Stimulated activated CD4-positive, alpha-beta T cell treated with anti-CD3 and anti-CD28 coated beads, Interleukin-1b, Interleukin-23, amount 100 ng/mL, for 48 hours (primary cell): ENCODE results near the gene EPX.

ENCODE experiments used
- DNase-seq: peaks from one replicate; pipeline ENCODE4 v3.0.0-alpha.2; 2020

EPX gene

DNA sequence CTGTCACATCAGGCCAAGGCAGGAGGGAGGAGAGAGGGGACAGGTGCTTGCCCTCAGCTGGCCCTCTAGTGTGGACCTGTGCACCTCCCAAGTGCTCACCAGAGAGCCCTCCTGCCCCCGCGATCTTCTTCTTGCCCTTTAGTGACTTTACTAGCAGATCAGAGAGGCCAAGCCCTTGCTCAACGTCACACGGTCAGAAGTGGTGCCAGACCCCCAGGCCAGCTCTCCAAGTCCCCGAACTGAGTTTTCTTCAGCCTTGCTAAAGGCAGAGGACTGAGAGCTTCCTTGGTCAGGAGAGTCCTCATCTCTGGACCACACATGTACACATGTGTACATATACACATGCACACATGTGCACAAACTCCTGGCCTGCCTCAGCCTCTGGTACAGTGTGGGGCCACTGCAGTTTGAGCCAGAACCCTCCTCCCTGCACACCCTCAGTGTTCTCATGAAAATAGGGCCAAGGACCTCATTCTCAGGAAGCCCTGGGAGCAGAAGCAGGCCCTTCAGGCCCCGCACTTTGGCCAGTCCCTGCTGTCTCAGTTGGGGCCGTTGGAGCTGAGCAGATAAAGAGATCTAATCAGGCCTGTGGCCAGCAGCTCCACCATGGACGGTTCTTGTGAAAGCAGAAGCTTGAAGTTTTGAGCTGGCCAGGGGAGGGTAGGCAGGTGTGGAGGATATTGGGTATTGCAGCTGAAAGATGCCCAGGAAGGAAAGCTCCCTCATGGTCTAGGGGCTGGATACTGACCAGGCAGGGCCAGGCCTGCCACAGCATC lies 7.4 kb upstream of the EPX start:
- DNase-seq: no peak

DNA sequence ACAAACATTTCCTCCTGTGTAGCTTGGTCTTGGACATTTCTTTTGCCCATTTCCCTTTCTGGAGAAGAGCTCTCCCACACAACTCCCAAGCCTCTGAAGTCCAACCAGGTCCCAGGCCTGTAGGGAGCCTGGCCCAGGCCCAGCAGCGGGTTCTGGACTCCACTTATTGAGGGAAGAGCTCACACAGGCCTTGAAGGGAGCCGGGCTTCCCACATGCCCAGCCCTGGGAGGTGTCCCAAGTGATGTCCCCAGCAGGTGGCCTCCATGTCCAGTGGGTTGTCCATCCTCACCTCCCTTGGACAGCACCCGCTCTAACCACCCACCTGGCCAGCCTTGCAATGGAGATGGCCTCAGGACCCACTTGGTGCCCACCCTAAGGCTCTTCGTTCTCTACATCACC lies 5.9 kb upstream of the EPX start:
- no peak for DNase-seq

DNA sequence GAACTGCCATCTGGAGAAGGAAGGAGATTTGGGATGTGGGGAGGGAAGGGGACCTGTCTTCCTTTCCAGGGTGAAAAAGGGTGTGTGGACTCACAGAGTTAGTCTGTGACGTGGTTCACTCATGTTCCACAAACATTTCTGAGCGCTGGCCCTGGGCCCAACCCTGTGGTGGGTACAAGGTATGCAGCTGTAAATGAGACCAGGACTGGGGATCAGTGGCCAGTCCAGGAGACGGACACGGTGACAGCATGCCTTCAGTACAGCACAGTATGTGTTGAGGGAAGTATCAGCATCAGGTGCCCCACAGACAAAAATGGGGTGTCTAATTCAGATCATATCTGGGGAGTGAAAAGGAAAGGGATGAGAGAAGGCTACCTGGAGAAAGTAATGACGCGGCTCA lies 5.5 kb upstream of the EPX start:
- DNase-seq: no peak

DNA sequence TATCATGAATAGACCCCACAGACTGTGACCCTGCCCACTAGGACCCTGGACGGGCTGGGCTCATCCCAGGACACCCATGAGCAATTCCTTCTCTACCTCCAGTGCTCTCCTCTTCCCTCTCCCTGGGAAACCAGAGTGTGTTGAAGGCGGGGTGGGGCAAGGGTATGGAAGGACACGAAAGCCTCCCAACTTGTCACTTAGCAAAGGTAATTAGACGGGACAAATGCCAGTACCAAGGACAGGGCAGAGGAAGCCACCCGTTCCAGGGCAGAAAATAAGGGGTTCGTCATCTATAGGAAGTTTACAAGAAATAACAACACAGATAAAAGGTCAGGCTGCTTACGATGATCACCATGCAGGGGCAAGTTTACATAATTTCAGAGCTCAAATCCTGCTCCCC lies 4.9 kb upstream of the EPX start:
- DNase-seq: no peak

DNA sequence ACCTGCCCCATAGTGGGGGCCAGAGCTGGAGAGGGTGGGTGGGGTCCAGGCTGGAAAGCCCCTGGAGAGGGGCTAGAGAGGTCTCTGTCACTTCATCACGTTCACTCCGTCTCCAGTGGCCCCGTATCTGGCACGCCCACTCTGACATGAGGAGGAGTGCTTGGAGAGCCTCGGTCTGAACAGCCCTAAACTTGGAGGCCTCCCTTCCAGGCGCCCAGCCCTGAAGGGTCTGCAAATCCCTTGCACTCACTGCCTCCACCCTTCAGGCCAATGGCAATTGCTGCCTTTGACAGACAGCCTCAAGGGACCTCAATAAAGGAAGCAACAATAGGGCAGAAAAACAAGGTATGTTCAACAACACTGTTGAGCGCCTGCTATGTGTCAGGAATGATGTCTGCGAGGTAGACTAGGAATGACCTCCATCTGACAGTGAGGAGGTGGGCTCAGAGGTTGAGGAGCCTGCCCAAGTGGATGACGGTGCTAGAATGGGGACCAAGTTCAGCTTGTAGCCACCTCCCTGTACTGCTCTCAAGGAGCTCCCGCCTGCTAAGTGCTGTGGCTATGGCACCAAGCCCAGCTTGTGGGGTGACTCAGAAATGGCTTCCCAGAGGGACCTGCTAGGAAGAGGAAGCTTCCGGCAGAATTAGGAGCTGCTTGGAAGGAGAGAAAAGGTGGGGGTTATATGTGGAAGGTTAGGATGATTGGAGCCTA lies 2.9 kb upstream of the EPX start:
- no peak for DNase-seq

DNA sequence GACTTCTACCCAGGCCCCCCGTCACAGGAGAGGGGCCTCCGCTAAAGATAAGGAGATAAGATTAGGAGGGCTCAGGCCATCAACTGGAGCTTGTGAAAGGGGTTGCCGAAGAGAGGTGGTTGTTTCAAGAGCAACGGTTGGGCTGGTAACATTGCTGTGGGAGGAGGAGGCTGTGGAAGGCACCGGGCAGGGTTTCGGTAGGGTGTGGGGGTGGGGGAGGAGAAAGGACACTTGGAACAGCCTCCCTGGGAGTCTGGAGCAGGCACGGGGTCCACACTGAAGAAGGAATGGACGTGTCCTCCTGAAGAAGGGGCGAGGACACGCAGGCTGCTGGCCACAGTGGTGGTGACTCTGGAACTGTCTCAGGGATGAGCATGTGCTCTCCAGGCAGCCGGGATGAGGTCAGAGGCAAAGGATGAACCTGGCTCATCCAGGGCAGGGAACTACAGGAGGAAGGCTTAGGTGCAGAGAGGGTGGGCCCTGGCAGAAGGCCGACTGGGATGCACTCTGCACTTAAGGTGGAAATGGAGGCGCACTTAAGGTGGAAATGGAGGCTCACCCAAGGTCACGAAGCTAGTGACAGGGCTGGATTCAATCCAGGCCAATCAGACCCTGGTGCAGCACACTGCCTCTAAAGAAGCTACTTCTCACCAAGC lies 1.2 kb upstream of the EPX start:
- no peak for DNase-seq

DNA sequence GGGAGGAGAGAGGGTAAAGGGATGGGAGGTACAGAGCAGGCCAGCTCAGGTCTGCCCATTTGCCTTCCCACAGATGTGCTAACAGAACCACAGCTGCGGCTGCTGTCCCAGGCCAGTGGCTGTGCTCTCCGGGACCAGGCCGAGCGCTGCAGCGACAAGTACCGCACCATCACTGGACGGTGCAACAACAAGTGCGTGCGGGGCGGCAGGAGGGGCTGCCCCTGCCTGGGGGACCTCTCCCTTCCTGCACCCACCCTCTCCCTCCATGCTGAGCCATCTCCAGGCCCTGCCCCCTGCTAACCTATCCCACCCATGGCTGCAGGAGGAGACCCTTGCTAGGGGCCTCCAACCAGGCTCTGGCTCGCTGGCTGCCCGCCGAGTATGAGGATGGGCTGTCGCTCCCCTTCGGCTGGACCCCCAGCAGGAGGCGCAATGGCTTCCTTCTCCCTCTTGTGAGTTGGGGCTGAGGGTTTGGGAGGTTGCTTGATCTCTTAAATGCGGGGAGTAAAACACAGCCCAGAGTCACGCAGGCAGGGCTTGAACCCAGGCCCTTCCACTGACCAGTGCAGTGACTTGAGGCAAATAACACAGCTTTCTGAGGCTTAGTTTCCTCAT lies 1.2 kb downstream of the EPX start:
- DNase-seq: no peak

DNA sequence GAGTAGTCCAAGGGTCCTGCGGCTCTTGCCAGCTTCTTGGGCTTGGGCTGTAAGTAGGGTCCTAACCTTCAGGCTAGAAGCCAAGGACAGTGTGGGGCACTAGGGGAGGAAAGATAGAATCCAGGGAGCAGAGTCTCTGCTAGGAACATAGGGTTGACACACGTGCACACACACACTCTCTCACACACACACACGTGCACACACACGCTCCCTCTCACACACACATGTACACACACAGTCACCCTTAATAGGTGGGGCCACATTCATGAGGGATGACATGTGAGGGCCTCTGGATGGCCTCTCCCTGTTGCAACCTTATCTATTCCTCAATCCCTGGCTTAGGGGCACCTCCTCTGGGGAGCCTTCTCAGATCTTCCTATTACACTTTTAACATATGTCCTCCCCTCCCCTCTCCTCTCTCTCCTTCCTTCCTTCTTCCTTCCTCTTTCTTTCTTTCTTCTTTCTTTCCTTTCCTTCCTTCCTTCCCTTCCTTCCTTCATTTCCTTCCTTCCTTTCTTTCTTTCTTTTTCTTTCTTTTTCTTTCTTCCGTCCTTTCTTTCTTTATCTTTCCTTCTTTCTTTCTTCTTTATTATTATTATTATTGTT lies 3.1 kb downstream of the EPX start:
- DNase-seq: no peak

DNA sequence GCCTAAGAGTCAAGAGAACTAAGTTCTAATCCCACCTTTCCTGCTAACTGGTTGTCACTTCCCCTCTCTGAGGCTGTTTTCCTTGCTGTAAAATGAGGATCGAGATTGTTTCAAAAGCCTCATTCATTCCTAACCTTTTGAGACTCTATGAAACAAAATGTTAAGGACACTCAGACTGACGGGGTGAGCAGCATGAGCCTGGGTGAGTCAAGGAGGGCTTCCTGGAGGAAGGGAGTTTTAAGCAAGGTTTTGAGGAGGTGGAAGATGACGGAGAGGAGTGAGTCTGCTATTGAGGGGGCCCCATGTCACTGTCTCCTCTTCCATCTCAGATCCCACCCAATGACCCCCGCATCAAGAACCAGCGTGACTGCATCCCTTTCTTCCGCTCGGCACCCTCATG lies 4.1 kb downstream of the EPX start:
- no peak for DNase-seq

DNA sequence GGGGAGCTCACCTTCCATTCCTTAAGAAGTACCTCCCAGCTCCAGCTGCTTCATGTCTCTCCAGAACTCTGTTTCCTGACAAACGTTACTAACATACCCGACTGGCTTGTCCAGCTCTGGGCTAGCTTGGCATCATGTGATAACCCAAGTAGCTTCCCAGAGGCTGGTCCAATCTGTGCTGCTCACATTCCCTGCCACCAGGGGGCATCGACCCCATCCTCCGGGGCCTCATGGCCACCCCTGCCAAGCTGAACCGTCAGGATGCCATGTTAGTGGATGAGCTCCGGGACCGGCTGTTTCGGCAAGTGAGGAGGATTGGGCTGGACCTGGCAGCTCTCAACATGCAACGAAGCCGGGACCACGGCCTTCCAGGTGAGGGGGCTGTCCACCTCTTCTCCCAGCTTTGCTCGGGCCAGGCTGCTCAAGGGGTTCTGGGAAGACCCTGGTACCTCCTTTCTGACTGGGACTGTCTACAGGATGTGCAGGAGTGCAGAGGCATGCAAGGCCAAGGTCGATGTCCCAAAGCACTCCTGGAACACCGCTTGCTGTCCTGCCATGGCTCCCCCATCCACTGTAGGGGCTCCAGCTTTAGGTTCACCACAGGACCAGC lies 7.6 kb downstream of the EPX start:
- DNase-seq: peak; percentile 70

DNA sequence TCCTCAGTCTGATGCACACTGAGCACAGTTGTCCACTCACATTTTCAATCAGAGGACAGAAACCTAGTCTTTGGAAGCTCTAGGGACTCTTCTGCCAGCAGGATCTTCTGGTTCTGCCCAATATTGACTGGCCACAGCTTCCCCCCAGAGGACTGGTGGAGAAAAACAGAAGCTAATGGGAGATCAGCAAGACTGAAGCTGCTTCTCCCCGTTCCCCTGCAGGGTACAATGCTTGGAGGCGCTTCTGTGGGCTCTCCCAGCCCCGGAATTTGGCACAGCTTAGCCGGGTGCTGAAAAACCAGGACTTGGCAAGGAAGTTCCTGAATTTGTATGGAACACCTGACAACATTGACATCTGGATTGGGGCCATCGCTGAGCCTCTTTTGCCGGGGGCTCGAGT lies 10.3 kb downstream of the EPX start:
- no peak for DNase-seq

DNA sequence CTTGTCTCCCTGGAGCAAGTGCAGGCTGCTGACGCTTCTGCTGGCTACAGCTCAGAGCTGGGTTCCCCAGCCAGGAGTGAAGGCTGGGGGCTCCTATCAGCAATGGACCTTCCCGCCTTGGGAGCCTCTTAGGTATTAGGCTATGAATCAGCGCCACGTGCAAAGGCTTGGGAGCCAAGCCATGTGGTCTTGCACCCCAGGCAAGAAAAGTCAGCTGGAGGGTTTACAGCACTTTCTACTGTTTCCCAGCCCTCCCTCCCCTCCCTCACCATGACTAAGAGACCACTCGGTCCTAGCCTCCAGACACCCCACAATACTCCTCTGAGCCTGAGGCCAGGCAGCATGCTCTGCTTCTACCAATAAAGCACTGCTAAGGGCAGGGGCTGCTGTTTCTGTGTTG lies 12.3 kb downstream of the EPX start:
- no peak for DNase-seq

DNA sequence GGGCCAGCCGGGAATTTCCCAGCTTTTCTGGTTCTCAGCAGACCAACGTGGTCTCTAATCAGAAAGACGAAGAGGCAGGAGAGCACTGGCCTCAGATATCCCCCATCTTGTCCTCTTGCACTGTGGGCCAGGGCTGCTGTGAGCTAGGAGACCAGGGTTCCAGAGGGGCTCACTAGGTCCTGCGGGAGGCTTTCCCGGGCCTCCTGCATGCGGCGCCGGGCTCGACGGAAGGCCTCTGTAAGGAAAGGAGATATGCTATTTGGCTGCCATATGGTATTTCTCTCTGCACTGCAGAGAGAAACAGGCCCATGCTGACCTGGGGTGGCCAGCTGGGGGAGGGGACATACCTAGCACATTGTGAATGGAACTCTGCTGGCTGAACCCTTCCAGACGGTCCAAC lies 13.4 kb downstream of the EPX start:
- no peak for DNase-seq

DNA sequence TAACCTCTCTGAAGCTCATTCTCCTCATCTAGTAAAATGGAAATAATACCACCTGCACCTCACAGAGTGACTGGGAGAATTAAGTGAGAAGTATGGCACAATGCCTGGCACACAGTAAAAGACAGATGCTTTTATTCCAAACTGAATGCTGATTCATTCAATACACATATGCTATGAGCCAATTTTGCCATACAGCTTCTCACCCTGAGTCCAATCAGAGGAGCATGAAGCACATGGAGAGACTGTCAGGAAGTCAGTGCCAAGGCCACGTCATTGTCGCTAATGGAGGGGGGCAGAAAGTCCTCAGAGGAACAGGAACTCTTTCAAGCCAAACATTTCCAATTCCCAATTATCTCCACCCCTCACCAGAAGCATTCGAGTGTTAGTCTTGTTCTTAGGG lies 14.9 kb downstream of the EPX start:
- DNase-seq: no peak

DNA sequence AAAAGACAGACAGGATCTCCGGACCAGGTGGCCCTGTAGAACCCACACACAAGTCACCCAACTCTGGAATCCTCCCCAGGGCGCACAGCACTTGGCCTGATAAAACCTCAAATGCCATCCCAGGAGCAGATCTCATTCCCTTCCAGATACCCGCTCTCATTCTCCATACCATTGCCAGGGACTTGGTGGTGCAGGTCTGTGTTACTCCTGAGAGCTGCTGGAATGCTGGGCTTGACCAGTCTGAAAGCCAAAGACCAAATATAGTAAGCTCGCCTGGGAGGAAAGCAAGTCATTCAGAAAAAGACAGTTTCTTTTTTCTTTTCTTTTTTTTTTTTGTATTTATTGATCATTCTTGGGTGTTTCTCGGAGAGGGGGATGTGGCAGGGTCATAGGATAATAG lies 15.8 kb downstream of the EPX start:
- no peak for DNase-seq

DNA sequence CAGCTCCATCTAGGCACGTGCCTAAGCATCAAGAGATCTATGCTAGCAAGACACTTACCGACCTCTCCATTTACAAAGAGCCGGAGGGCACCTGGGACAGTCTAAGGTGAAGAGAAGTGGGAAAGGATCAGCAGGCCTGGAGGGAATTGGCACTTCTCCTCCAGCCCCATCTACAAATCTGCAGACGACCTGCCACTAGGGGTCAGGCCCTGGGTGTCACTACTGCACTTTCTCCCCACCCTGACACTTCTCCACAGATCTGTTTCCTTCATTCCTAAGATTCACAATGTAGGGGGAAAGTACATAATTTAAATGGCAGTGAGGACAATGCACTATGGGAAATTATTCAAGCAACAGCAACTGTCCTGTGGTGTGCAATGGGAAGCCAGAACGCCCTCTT lies 18.4 kb downstream of the EPX start:
- no peak for DNase-seq

DNA sequence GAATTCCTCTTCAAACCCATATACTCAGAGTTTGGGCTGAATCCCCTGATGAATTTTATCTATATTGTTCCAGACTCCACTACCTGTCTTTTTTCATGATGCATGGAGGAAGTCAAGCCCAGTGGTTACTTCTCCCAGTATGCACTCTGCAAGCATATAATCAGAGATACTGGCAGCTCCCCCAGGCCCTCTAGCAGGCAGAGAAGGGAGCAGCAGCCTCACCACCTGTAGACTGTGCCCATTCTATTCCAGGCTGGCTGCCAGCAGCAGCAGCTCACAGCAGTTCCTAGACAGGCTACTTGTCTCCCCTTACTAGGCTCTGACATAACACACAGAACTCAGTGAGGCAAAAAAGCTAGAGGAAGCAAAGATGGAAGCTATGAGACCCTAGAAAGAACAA lies 23.2 kb downstream of the EPX start:
- DNase-seq: no peak

DNA sequence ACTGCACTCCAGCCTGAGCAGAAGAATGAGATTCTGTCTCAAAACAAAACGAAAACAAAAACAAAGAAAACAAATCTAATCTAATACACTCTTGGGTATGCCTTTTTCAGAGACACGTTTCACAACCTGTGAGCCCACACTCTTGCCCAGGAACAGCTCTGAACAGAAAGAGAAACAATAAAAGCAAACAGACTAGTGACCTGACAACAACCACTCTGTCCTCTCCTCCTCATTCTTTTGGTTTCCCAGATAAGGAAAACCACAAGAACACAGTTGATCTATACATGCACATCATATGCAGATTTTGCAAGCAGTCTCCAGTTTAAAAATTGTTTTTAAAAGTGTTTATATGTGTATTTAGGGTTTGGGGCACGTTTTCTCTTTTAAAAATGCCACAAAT lies 25.2 kb downstream of the EPX start:
- DNase-seq: no peak

DNA sequence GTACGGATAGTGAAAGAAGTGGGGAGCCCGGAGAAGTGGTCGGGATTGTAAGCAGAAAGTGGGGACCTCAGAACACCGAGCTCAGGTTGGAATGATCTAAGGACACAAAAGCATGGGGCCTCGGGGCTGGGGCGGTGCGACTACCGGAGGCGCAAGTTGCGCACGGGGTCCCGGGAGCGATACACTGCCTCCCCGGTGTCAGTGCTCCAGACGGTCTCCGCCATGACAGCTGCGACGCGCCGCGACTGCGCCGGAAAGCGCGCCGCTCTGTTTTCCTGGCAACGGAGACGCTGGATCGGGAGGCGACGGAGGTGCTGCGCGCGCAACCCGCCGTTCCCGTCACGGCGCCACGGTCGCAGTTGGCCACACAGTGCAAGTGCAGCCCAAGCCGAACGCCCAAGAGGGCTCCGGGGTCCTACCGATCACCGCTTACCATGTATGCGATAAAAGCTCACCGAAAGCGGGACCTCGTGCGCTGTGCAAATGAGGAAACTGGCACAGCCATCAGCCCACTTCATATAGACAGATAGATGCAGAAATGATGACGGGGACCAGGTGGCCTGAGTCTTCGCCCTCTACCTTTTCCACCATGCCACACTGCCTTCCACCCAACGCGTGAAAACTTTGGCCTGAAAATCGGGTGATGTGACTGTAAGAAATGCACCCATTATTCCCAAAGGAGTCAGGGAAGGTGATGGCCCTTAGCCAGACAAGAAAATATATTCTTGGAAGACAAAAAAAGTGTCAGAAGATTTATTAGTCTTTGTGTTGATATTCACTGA lies 26.7 kb downstream of the EPX start, which contains the start of gene MKS1:
MKS1 (minus strand) TSS at position 249 of the 782 bp plus-strand sequence; CDS start at position 224, 25 bp downstream.
- DNase-seq: peak; percentile 96

DNA sequence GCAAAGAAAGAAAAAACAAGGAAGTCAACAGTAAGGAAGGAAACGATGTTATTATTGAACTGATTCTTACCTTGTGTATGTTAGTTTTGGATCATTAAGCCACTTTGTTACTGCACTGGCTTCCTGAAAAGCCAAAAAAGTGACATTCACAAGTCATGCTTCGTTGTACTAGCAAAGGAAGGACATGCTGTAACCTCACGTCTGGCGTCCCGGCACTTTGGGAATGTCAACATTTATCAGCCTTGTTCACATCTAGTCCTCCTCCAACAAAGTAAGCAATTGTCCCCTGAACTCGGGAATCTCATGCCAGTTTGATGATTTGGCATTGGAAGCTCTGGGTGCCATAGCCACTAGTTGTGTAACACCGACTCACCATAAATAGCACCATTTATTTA lies 27.3 kb downstream of the EPX start:
- DNase-seq: no peak

DNA sequence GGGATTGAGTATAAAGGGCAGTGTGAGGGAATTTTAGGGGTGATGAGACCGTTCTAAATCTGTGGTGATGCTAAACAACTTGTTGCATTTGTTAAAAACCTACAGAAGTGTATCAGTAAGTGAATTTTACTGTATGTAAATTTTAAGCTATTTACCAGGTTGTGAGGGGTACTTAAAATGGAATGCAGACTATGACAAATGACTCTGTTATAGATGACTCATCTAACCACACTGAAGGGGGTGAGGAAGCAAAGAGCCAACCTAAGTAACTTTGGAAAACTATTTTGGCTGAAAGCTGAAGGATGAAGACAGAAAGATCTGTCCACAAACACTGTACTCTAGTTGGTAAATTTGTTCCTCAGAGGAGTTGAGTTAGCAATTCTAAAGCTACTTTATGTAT lies 31.8 kb downstream of the EPX start:
- no peak for DNase-seq

DNA sequence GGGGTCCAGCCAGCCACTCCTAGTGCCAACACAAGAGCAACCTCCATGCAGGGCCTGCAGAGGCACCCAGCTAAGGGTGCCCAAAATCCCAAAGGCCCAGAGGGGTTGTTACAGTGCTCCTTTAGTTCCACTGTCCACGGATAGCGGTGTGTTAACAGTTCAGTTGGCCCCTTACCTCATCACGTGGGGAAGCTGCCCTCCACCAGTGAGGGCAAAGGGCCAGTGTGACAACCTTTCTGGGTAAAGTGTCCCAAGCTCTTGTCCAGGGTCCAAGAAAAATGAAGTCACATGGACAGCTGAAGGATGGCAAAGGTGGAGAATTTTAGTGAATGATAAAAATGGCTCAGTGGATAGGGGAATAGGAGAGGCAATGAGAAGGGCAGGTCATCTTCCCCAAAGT lies 35.2 kb downstream of the EPX start:
- no peak for DNase-seq
